Kasumi-1 (cell line): ENCODE results near the gene CALHM6.

Experiments used
- DNase-seq, 2 experiments: peaks; one replicate each; lab custom pipeline; 2025; lab: John Stamatoyannopoulos, UW

CALHM6 gene

DNA sequence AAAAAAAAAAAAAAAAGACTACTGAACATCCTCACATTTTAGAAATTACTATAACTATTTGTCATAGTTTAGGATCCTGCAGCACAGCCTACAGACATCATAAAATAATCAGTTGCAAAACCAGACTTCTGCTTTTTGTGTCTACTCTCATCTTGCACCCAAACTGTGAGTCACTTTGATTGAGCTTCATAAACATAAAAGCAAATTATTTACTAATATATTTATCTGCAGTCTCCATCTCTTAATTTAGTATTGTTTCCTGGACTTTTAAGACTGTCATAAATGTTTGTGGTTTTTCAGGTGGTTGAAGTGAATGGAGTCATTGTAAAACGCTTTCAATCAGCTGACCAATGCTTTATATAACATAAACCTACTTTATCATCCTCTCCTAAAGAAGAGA is 14.8 kb upstream of the CALHM6 start:
- DNase-seq: peak; percentile 64 to 71

DNA sequence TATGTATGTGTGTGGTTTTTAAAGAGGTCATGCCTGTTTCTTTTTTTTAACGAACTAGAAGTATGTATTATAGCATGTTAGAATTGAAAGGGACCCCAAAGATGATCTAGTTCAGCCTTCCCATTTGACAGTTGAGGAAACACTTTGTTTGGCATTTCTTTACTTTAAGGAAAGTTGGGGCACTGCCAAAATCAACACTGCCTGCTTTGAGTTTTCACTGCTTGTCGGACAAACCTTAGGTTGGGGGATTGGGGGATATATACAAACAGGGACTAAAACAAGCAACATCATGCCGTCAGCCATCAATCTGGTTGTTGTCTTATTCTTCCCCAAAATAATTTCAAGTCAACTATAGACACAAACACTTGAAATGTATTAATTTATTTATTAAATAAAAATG is 14.1 kb upstream of the CALHM6 start:
- DNase-seq: no peak

DNA sequence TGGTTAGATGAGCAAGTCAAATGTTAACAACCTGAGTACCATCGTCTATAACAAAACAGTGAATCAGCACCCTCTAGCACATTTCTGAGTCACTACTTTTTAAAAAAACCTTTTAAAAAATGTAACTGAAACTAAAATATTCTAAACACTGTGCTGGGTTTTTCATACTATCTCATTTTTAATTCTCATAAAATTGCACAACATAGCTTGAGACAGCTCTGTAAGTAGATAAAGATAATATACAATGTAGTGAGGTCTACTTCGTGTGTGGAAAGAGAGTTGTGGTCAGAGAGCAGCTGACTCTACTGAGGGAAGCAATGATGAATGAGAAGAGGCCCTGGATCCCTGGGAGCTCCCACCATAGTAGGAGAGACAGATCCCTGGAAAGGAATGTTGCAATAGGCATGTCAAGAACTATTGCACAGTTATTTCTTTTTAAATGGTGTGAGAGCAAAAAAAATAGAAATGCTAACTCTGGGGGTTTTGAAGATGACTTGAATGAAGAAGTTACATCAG is 13.6 kb upstream of the CALHM6 start:
- DNase-seq: peak; percentile 25 to 46

DNA sequence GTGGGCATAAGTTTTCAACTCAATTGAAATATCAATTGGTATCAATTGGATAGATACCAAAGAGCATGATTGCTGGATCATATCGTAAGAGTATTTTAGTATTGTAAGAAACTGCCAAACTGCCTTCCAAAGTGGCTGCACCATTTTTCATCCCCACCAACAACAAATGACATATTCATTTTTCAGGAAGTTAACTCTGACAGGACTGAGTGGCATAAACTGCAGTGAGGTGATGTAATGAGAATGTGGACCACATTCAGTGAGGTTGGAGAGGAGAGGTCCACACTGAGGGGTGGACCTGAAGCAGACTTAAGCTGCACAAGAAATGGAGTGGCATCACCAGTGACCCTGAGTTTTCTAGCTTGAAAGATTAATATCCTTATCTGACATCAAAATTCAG is 11.6 kb upstream of the CALHM6 start:
- no peak for DNase-seq

DNA sequence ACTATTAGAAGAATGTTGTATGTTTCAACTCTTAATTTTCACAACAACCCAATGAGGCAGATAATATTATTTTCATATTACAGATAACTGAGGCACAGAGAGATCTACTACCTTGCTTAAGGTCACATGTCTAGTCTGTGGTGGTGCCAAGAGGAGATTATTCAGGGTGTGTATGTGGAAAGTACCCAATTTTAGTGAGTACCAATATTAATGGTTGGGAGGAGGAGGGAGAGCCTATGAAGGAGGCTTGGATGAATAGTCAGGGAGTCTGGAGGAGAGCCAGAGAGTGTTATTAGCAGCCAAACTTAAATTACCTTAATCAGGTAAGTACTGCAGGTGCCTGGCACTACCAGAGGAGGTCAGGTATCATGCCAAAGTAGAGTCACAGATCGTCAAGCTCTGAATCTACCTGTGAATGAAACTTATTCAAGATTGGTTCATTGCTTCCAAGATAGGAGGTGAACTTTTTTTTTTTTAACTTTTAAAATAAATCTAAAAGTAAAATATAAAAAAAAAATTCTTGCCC is 10.9 kb upstream of the CALHM6 start:
- DNase-seq: no peak

DNA sequence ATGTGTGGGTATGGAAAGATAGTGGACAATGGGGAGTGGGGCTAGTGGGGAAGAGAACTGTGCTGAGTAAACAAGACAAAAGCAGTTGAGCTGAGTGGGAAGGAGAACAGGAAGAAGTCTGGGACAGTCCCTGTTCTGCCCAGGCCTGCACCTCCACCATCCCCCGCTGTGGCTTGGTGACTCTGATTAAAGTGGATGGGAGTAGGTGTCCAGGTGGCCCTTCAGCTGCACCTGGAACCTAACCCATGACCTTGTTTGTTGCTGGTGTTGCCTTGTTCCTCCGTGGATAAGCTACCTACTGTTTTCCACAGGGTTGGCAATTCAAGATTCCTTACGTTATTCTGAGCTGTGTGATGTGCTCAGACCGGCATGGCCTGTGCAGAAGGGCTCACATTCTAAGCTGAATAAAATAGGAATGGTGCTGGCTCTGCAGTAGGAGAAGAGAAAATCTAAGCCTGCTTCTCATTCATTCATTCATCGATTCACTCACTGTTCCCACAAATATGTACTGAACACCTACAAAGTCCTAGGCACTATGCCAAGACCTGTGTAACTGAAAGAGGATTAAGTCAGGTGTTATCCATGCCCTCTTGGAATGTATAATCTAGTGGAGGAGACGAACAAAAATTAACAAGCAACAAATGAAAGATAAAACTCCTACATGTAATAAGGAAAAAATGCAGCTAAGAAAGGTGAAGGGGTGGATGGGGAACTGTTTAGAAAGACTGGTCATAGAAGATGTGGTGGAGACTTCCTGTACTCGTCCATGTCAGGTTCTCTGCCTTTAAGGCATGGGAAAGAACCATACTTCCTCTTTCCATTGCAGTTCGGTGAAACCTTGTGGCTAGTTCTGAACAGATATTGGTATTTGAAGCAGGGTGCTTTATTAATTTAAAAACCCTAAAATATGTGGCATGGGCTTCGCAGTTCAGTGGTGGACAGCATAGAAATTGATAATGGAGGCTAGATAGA is 10.1 kb upstream of the CALHM6 start:
- peak; percentile 92 to 93 for DNase-seq

DNA sequence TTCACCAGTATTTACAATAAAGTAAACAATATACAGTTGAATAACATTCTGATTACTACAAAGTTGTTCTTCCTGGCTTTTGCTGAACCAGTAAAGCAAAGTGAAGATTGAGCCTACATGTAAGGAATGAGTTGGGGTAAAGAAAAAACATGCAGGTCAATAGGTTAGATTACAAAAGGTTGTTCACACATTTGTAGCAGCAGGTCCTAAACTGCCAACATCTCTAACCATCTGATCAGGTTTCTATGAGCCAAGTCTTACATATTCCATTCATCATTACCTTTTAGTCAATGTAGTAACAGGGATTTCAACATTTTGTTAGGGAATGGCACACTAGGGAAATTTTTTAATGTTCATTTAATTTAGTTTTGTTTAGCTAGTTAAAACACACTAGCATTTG is 9.3 kb upstream of the CALHM6 start:
- no peak for DNase-seq

DNA sequence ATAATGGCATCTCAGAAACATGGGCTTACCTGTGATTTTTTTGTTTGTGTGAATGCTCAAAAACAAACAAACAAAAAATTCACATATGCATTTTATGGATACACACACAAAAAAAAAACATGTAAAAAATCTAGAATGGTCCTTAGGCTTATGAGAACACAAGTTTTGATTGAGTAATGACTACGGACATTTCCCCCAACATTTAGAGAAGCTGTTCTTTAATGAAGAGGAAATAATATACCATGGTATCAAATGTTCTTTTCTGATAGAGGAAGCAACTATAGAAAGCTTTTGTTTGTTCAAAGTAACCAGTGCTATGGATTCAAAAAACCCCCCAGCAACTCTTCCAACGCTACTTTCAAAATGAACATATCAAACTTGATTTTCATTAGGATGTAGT is 8.6 kb upstream of the CALHM6 start:
- DNase-seq: no peak

DNA sequence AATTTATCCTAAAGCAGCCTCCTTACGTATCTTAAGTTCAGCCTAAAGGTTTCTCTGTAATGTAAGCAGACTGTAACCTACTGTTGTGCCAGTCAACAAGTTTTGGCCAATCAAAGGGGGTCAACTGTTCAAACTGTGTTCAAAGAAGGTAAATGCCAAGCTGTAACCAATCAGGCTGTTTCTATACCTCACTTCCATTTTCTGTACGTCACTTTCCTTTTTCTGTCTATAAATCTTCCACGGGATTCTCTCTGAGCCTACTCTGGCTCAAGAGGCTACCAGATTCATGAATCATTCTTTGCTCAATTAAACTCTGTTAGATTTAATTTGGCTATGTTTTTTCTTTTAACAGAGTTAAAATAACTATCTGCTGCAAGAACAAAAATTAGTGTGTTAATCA is 5.1 kb upstream of the CALHM6 start:
- no peak for DNase-seq

DNA sequence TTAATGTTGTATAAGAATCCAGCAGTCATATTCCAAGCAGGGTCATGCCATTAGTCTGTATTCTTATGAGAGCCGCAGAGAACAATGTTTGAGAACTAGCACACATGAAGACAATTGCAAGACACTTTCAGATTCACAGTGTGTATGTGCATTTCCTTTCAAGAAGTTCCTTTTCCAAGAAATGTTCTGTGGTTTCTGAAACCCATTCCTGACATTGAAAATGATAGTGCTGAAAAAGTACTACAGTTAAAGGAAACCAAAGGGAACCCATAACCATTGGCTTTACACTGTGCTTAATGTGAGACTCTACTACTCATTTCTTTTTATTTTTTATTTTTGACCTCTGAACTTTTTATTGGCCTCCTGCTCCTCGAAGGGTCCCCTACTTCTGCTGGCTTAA is 4.2 kb upstream of the CALHM6 start:
- DNase-seq: no peak

DNA sequence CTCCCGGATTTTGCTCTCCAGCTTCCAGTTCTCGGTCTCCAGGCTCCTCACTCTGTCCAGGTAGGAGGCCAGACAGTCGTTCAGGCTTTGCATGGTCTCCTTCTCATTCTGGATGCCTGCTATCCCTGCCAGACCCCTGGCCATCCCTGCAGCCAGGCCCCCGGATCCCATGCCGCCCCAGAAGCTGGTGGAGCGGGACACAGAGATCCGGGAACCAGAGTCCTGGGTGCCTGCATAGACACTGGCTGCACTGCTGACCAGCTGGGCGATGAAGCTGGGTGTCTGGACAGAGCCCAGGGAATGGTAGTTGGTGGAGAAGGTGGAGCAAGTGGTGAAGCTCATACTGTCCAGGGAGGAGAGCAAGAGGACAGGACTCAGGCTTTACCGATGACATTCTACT is 2.9 kb upstream of the CALHM6 start:
- DNase-seq: no peak

DNA sequence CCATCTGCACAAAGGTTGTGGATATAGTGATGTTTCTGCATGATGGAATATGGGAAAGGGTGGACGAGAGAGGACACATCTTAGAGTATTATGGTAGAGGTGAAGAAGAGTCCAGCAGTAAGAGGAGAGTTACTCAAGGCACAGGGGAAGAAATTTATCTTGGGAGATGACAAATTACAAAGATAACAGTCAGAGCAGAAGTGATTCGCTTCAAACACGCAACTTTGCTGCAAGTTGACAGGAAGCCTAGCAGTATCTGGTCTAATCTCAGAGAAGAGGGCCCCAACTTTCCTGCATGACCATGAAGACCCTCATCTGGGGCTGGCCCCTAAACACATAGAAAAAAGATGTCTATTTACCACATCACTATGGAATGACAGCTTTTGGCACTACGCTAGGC is 1.2 kb upstream of the CALHM6 start:
- DNase-seq: no peak

DNA sequence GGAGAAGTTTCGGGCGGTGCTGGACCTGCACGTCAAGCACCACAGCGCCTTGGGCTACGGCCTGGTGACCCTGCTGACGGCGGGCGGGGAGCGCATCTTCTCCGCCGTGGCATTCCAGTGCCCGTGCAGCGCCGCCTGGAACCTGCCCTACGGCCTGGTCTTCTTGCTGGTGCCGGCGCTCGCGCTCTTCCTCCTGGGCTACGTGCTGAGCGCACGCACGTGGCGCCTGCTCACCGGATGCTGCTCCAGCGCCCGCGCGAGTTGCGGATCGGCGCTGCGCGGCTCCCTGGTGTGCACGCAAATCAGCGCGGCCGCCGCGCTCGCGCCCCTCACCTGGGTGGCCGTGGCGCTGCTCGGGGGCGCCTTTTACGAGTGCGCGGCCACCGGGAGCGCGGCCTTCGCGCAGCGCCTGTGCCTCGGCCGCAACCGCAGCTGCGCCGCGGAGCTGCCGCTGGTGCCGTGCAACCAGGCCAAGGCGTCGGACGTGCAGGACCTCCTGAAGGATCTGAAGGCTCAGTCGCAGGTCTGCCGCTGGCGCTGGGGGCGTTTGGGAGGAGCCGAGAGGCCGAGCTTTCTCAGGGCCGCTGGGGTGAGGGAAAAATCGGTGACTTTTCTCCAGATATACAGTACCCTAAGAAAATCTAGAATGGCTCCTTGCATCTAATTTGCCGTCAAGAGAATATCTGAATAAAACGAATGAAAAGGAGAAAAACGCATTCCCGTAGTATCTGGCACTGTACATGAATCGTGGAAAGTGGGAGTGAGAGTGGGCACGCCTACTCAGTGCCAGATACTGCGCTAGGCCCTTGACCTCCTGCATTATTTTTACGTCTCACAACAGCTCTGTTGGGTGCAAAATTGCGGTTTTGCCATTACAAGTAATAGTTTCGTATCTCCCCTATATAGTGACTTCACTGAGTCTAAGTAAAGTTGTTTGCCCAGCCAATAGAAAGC is 1.0 kb downstream of the CALHM6 start:
- peak in 1 of 2 experiments; percentile 11 for DNase-seq

DNA sequence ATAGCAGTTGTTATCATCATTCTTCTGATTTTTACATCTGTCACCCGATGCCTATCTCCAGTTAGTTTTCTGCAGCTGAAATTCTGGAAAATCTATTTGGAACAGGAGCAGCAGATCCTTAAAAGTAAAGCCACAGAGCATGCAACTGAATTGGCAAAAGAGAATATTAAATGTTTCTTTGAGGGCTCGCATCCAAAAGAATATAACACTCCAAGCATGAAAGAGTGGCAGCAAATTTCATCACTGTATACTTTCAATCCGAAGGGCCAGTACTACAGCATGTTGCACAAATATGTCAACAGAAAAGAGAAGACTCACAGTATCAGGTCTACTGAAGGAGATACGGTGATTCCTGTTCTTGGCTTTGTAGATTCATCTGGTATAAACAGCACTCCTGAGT is 2.1 kb downstream of the CALHM6 start:
- DNase-seq: no peak

DNA sequence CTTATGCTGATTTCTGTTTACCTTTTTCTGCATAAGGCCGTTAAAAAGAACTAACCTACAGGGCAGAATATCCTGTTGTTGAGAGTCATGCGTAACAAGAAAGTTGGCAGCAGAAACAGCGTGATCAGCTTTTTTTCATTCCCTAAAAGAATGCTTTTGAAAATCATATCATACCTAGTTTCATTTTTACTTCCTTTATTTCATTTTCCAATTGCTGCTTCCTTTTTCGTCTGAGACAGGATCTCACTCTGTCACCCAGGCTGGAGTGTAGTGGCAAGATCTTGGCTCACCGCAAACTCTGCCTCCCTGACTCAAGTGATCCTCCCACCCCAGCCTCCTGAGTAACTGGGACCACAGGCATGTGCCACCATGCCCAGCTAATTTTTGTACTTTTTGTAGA is 4.1 kb downstream of the CALHM6 start:
- peak; percentile 82 to 86 for DNase-seq

DNA sequence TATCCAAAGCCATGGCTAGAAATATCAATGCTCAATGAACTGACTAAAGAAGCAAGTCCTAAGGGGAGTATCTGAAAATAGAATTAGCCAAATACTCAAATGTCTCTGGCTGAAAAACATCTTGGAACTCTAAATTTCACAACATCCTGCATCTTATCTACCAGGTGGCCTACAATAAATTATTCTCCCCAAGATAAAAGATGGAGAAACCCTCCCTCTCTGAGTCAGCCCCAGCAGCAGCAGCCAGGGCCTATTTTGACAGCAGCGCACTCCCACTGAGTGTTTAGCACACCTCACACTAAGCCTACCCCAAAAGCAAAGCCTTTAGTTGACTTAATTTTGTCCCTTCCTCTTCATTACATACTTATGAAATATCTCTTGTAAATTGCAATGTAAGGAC is 5.9 kb downstream of the CALHM6 start:
- no peak for DNase-seq

DNA sequence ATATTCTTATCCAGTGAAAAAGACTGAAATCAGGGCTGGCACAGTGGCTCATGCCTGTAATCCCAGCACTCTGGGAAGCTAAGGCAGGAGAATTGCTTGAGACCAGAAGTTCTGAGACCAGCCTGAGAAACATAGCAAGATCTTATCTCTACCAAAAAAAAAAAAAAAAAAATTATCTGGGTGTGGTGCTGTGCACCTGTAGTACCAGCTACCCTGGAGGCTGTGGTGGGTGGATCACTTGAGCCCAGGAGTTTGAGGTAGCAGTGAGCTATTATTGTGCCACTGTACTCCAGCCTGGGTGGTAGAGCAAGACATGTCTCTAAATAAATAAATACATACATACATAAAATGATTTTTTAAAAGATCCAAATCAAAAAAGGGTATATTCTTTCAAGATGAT is 6.3 kb downstream of the CALHM6 start:
- DNase-seq: no peak

DNA sequence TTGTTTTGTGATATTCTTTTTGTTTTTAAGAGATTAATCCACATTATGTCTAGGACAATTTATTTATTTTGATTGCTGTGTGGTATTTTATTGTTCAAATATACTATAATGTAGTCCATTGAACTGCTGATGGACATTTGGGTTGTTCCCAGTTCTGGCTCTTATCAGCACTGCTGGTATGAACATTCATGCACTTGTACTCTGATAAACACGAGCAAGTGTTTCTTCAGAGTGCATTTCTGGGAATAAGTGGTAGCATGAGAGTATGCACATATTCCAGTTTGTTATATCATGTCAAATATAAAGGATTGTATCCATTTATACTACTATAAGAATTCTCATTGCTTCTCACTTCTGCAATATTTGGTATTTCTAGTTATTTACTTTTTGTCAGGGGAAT is 7.1 kb downstream of the CALHM6 start:
- no peak for DNase-seq

DNA sequence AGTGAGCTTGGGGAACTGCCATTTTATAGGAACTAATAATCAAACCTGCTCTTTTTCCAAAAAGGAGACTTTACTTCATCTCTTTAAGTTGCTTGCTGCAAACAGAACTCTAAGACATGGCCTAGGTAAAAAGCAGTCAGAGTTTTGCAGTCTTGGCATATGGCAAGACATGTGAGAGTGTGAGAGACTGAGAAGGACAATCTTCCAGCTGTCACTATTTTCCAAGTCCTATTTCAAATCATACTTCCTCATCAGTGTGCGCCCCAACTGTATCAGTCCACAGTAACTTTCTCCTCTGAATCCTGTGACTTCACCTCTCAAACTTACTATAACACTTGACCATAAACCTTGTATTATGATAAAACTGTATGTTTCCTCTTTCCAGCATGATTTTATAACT is 10.4 kb downstream of the CALHM6 start:
- DNase-seq: no peak

DNA sequence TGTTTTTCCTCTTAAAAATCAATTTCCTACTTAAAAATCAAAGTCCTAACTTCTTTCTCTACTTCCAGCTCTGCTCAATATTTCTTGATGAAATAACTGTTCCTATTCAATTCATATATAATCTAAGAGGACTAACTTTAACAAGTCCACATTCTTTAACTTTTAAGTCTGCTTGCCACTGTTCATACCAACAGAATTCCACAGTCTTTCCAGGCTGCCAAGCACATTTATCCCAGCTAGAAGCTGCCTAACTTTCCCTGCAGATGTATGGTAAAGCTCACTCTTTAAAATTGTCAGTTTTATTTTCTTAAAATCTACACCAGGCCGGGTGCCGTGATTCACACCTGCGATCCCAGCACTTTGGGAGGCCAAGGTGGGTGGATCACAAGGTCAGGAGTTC is 11.5 kb downstream of the CALHM6 start:
- DNase-seq: no peak

DNA sequence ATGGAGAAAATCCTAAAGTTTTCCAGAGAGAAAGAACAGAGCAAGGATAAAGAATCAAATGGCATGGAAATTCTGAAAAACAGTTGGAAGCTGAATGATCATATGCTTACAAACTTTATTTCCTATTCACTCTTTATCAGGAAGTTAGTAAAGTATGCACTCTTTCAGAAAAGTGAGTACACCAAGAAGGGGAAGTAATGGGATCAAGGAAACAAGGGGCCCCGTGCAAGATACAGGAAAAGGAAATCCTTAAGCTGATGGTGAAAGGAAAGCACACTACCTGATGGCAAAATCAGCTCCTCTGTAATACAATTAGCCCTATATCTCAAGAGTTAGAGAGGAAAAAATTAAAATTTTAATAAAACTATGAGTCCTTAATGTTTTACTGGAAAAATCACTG is 14.0 kb downstream of the CALHM6 start:
- peak; percentile 69 to 82 for DNase-seq

DNA sequence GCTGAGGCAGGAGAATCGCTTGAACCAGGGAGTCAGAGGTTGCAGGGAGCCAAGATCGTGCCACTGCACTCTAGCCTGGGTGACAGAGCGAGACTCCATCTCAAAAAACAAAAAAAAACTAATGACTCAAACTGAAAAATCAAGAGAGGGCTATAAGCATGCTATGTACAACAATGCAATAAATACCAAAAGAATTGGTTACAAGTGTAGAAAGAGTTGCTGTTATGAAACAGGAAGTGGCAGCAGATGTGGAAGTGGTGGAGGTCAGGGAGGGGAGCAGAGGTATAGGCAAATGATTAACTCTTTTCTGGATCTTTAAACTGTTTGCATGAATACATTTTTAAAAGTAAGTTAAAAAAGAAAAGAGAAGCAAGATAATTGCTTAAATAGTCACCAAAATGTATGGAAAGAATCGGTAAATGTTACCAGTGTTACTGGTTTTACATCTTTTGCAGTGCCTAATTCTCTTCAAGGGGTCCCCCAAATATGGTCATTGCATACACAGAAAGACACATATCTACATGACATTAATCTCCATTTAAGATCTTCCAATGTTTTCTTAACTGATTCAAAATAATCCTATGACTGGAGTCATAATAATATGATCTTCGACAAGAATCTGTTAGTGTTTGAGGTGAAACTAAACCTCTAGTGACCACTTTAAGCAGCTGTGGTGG is 15.0 kb downstream of the CALHM6 start:
- DNase-seq: peak; percentile 81 to 85
